ENCODE measurements around the gene SSBP3. TPM values are rescaled to one million over a fixed set of nuclear protein-coding genes. Genes with fewer than 3 reads are reported as not detected.

The SSBP3 gene
- total RNA-seq, 1 donor from 2014 or later: 29.7 TPM

GRCh38 chr1:54339126-54339525, 67.1 kb downstream of the SSBP3 start:
- Mint-ChIP-seq H3K27me3 (no peaks in the 10 kb centered on the region), H3K9me3 (no peaks in the 10 kb centered on the region), H3K36me3 (ENCODE audit: low read depth) (no peaks in the 10 kb centered on the region), H3K4me1 (peaks cover 5% of the 10 kb centered on the region), H3K27ac (no peak overlapping the region), H3K4me3 (no peak overlapping the region)
- POLR2A ChIA-PET: no interaction called here
- CTCF ChIA-PET: no interaction called here
- intact Hi-C loops (cut with micrococcal nuclease): no loop called here
- ATAC-seq (ENCODE audit: low read depth) (no peak), DNase-seq (no peak)
- no peak for TF ChIP-seq CTCF (IDR thresholded peaks at IDR 0.05)

- H3K4me1 Mint-ChIP-seq: peaks cover 5% of the 10 kb centered on the region
- POLR2A ChIA-PET: no interaction called here
- no peaks in the 10 kb centered on the region for H3K36me3 Mint-ChIP-seq (ENCODE audit: low read depth)
Measured at GRCh38 chr1:54338464-54338863, 67.7 kb downstream of the SSBP3 start.

GRCh38 chr1:54337928-54338327, 68.3 kb downstream of the SSBP3 start:
- intact Hi-C loops (cut with micrococcal nuclease): no loop called here
- H3K4me3 Mint-ChIP-seq: no peak overlapping the region
- H3K4me1 Mint-ChIP-seq: peaks cover 5% of the 10 kb centered on the region
- ATAC-seq (ENCODE audit: low read depth) (no peak), DNase-seq (no peak)
- no peaks in the 10 kb centered on the region for H3K36me3 Mint-ChIP-seq (ENCODE audit: low read depth)
- ChIA-PET CTCF (no interaction called here), POLR2A (no interaction called here)
- no peak for TF ChIP-seq CTCF (IDR thresholded peaks at IDR 0.05)
- no peaks in the 10 kb centered on the region for H3K9me3 Mint-ChIP-seq
- H3K27me3 Mint-ChIP-seq: no peaks in the 10 kb centered on the region
- H3K27ac Mint-ChIP-seq: no peak overlapping the region

More at GRCh38 chr1:54338464-54338863, 67.7 kb downstream of the SSBP3 start:
- no peak for TF ChIP-seq CTCF (IDR thresholded peaks at IDR 0.05)
- Mint-ChIP-seq H3K27ac (no peak overlapping the region), H3K9me3 (no peaks in the 10 kb centered on the region), H3K4me3 (no peak overlapping the region), H3K27me3 (no peaks in the 10 kb centered on the region)
- CTCF ChIA-PET: no interaction called here
- DNase-seq: no peak
- intact Hi-C loops (cut with micrococcal nuclease): no loop called here
- no peak for ATAC-seq (ENCODE audit: low read depth)

GRCh38 chr1:54337034-54337433, 69.2 kb downstream of the SSBP3 start:
- no peak overlapping the region for H3K27ac Mint-ChIP-seq
- no peak for TF ChIP-seq CTCF (IDR thresholded peaks at IDR 0.05)
- no peaks in the 10 kb centered on the region for H3K36me3 Mint-ChIP-seq (ENCODE audit: low read depth)
- intact Hi-C loops (cut with micrococcal nuclease): no loop called here
- DNase-seq: no peak
- H3K27me3 Mint-ChIP-seq: no peaks in the 10 kb centered on the region
- ChIA-PET POLR2A (no interaction called here), CTCF (no interaction called here)
- ATAC-seq (ENCODE audit: low read depth): no peak
- H3K4me1 Mint-ChIP-seq: peaks cover 6% of the 10 kb centered on the region
- no peak overlapping the region for H3K4me3 Mint-ChIP-seq
- no peaks in the 10 kb centered on the region for H3K9me3 Mint-ChIP-seq

- Mint-ChIP-seq H3K4me3 (no peak overlapping the region), H3K27ac (no peak overlapping the region), H3K27me3 (no peaks in the 10 kb centered on the region), H3K36me3 (ENCODE audit: low read depth) (no peaks in the 10 kb centered on the region), H3K9me3 (no peaks in the 10 kb centered on the region), H3K4me1 (peaks cover 15% of the 10 kb centered on the region)
- ATAC-seq (ENCODE audit: low read depth): no peak
- intact Hi-C loops (cut with micrococcal nuclease): no loop called here
- no peak for DNase-seq
- ChIA-PET POLR2A (no interaction called here), CTCF (no interaction called here)
- no peak for TF ChIP-seq CTCF (IDR thresholded peaks at IDR 0.05)
Measured at GRCh38 chr1:54336116-54336515, 70.1 kb downstream of the SSBP3 start.

Measured in activated B cell treated with CpG ODN at 0.5 μM for 24 hours (primary cell).